ENCODE data around the gene C16orf78.

Gene C16orf78

DNA sequence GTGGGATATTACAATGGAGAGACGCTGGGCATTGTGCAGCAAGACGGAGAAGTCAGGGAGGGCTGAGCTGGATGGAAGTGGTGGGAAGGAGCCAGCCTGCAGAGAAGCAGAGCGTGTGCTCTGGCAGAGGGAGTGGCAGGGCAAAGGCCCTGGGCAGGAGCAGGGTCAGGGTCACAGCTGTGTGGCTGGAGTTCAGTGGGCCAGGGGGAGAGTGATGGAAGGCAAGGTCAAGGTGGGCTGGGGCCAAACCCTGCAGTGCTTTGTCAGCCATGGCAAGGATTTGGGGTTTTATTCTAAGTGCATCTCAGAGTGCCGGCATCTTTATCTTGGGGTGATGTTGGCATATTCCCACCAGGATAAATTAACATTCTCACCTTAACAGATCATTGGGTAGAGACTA, 31.9 kb upstream of the C16orf78 start:
- no peak overlapping the region for H3K9ac ChIP-seq (ENCODE audit: low read length)
- H2AFZ ChIP-seq (ENCODE audit: low read length): no peak overlapping the region
- H3K27me3 ChIP-seq (ENCODE audit: insufficient read depth, low read length): no peaks in the 10 kb centered on the region
- H3K4me2 ChIP-seq (ENCODE audit: low read length): no peak overlapping the region
- no peaks in the 10 kb centered on the region for H3K9me2 ChIP-seq (ENCODE audit: low read depth, low read length)
- TF ChIP-seq EZH2 (IDR thresholded peaks at IDR 0.05; ENCODE audit: borderline replicate concordance, low read length): no peak
- TF ChIP-seq, protein P1, sequence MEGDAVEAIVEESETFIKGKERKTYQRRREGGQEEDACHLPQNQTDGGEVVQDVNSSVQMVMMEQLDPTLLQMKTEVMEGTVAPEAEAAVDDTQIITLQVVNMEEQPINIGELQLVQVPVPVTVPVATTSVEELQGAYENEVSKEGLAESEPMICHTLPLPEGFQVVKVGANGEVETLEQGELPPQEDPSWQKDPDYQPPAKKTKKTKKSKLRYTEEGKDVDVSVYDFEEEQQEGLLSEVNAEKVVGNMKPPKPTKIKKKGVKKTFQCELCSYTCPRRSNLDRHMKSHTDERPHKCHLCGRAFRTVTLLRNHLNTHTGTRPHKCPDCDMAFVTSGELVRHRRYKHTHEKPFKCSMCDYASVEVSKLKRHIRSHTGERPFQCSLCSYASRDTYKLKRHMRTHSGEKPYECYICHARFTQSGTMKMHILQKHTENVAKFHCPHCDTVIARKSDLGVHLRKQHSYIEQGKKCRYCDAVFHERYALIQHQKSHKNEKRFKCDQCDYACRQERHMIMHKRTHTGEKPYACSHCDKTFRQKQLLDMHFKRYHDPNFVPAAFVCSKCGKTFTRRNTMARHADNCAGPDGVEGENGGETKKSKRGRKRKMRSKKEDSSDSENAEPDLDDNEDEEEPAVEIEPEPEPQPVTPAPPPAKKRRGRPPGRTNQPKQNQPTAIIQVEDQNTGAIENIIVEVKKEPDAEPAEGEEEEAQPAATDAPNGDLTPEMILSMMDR (IDR thresholded peaks at IDR 0.05; ENCODE audit: low read length): no peak
- H3F3A ChIP-seq (ENCODE audit: insufficient read depth, low read length): no peaks in the 10 kb centered on the region
- no peaks in the 10 kb centered on the region for H3K36me3 ChIP-seq (ENCODE audit: insufficient read depth, low read length)
- no peaks in the 10 kb centered on the region for H3K79me2 ChIP-seq (ENCODE audit: insufficient read depth, low read length)
- H4K20me1 ChIP-seq (ENCODE audit: insufficient read depth, low read length): no peaks in the 10 kb centered on the region
- H3K4me3 ChIP-seq (ENCODE audit: low read depth, low read length, poor library complexity, severe bottlenecking): no peak overlapping the region
- no peak overlapping the region for H3K27ac ChIP-seq (ENCODE audit: low read depth, low read length, poor library complexity, severe bottlenecking)
- no peaks in the 10 kb centered on the region for H3K4me1 ChIP-seq (ENCODE audit: insufficient read depth, low read length, severe bottlenecking)
- no peaks in the 10 kb centered on the region for H3K9me3 ChIP-seq (ENCODE audit: low read length)

- Histone ChIP-seq H3K9me2 (ENCODE audit: low read depth, low read length) (no peaks in the 10 kb centered on the region), H2AFZ (ENCODE audit: low read length) (no peak overlapping the region), H3K4me3 (ENCODE audit: low read depth, low read length, poor library complexity, severe bottlenecking) (no peak overlapping the region), H3K4me1 (ENCODE audit: insufficient read depth, low read length, severe bottlenecking) (no peaks in the 10 kb centered on the region), H3K9ac (ENCODE audit: low read length) (no peak overlapping the region), H3K27me3 (ENCODE audit: insufficient read depth, low read length) (no peaks in the 10 kb centered on the region), H3K79me2 (ENCODE audit: insufficient read depth, low read length) (no peaks in the 10 kb centered on the region), H3K9me3 (ENCODE audit: low read length) (no peaks in the 10 kb centered on the region), H3F3A (ENCODE audit: insufficient read depth, low read length) (no peaks in the 10 kb centered on the region), H3K36me3 (ENCODE audit: insufficient read depth, low read length) (no peaks in the 10 kb centered on the region), H3K27ac (ENCODE audit: low read depth, low read length, poor library complexity, severe bottlenecking) (no peak overlapping the region), H4K20me1 (ENCODE audit: insufficient read depth, low read length) (no peaks in the 10 kb centered on the region), H3K4me2 (ENCODE audit: low read length) (no peak overlapping the region)
- no peak for TF ChIP-seq EZH2 (IDR thresholded peaks at IDR 0.05; ENCODE audit: borderline replicate concordance, low read length)
- TF ChIP-seq, protein P1 (IDR thresholded peaks at IDR 0.05; ENCODE audit: low read length): no peak
These were observed 31.0 kb upstream of the C16orf78 start for GRCh38 chr16:49342336-49343265.

DNA sequence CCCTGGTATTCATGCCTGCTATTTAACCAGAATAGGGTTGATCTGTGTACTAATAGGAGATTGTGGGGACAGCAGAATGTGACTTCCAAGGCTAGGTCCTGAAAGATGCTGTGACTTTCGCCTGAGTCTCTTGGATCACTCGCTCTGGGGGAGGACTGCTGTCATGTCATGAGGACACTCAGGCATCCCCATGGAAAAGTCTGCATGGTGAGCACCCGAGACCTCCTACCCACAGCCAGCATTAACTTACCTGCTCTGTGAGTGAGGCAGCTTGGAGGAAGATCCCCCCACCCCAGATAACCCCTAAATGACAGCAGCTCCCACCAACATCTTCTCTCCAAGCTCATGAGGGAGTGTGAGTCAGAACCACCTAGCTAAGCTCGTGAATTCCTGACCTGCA, 30.3 kb upstream of the C16orf78 start:
- H3K36me3 ChIP-seq (ENCODE audit: insufficient read depth, low read length): no peaks in the 10 kb centered on the region
- no peak overlapping the region for H3K4me2 ChIP-seq (ENCODE audit: low read length)
- TF ChIP-seq EZH2 (IDR thresholded peaks at IDR 0.05; ENCODE audit: borderline replicate concordance, low read length): no peak
- TF ChIP-seq, protein P1 (IDR thresholded peaks at IDR 0.05; ENCODE audit: low read length): no peak
- H3K27ac ChIP-seq (ENCODE audit: low read depth, low read length, poor library complexity, severe bottlenecking): no peak overlapping the region
- H3K9me2 ChIP-seq (ENCODE audit: low read depth, low read length): no peaks in the 10 kb centered on the region
- no peaks in the 10 kb centered on the region for H3K4me1 ChIP-seq (ENCODE audit: insufficient read depth, low read length, severe bottlenecking)
- H3K9ac ChIP-seq (ENCODE audit: low read length): no peak overlapping the region
- no peaks in the 10 kb centered on the region for H3K27me3 ChIP-seq (ENCODE audit: insufficient read depth, low read length)
- no peaks in the 10 kb centered on the region for H3F3A ChIP-seq (ENCODE audit: insufficient read depth, low read length)
- no peaks in the 10 kb centered on the region for H3K79me2 ChIP-seq (ENCODE audit: insufficient read depth, low read length)
- H3K4me3 ChIP-seq (ENCODE audit: low read depth, low read length, poor library complexity, severe bottlenecking): no peak overlapping the region
- no peaks in the 10 kb centered on the region for H3K9me3 ChIP-seq (ENCODE audit: low read length)
- H4K20me1 ChIP-seq (ENCODE audit: insufficient read depth, low read length): no peaks in the 10 kb centered on the region
- no peak overlapping the region for H2AFZ ChIP-seq (ENCODE audit: low read length)
